Fibroblast of lung (primary cell): ENCODE results near the gene PCTP.

Experiments used
- CTCF ChIP-seq, 2 donors: IDR thresholded peaks in 1 of 2; conservative IDR thresholded peaks in 1 of 2; 1 replicate in 1 of 2; 2 replicates in 1 of 2; pipeline ENCODE4 v1.5.1; 2011 to 2012; ENCODE audit warnings: low read length in 2 of 2, control low read depth in 1 of 2, inconsistent platforms in 1 of 2, low read depth in 1 of 2, mild to moderate bottlenecking in 1 of 2
- EZH2 ChIP-seq: IDR thresholded peaks from 2 replicates; pipeline ENCODE4 v1.5.1; 2012; ENCODE audit warnings: low read length, control low read depth, mild to moderate bottlenecking; ENCODE audit errors: missing control alignments

- TF ChIP-seq CTCF (conservative IDR thresholded peaks at IDR 0.05 in 1 of 2, IDR thresholded peaks at IDR 0.05 in 1 of 2; ENCODE audit: low read depth in 1 of 2, low read length in 2 of 2), result no peak
- no peak for TF ChIP-seq EZH2
Measured at GRCh38 chr17:55728833-55729232, 22.0 kb upstream of the PCTP start.
